Activated CD8-positive, alpha-beta memory T cell treated with anti-CD3 and anti-CD28 coated beads, Interleukin-2, amount 50 U/mL, for 4 hours (primary cell): ENCODE data around the gene CST3.
"Not testable (repeated sequence)": the region's sequence is repeated elsewhere in the genome, so short reads cannot be mapped to it uniquely, and the experiment has no call there.

ENCODE experiments used
- DNase-seq: peaks from one replicate; pipeline ENCODE4 v3.0.0-alpha.2; 2020

The CST3 gene, protein sequence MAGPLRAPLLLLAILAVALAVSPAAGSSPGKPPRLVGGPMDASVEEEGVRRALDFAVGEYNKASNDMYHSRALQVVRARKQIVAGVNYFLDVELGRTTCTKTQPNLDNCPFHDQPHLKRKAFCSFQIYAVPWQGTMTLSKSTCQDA

DNA sequence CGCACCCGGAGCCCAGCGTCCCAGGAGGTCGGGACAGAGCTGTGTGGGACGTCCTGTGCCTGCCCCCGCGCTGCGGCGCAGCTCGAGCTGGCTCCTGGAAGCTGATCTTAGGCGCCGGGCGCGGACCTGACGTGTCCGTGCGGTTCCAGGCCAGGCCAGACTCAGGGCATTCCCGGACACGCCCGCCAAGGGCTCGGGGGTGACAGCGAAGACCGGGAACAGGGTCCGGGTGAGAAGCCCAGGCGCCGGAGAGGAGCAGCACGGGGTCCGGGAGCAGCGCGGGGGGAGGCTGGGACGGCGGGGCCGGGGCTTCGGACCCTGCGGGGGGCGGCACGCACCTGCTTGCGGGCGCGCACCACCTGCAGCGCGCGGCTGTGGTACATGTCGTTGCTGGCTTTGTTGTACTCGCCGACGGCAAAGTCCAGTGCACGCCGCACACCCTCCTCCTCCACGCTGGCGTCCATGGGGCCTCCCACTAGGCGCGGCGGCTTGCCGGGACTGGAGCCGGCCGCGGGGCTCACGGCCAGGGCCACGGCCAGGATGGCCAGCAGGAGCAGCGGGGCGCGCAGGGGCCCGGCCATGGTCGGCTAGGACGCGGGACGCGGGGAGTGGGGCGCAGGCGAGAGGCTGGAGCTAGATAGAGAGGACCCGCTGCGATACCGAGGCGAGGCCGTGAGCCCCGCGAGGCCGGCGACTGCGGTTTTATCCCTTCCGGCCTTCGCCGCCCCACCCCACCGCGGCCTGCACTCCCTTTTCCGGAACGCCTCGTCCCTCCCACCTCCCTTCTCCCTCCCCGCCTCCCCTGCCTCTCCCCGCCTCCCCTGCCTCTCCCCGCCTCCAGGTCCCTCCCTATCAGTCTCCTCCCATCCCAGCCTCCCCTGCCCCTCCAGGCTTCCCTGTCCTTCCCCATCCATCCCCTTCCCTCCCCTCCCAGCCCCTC lies at the start of gene CST3:
TSS of gene CST3 (minus strand) at position 674 of the 940 bp plus-strand sequence. CDS start at position 581, 93 bp downstream.
- DNase-seq: no peak

DNA sequence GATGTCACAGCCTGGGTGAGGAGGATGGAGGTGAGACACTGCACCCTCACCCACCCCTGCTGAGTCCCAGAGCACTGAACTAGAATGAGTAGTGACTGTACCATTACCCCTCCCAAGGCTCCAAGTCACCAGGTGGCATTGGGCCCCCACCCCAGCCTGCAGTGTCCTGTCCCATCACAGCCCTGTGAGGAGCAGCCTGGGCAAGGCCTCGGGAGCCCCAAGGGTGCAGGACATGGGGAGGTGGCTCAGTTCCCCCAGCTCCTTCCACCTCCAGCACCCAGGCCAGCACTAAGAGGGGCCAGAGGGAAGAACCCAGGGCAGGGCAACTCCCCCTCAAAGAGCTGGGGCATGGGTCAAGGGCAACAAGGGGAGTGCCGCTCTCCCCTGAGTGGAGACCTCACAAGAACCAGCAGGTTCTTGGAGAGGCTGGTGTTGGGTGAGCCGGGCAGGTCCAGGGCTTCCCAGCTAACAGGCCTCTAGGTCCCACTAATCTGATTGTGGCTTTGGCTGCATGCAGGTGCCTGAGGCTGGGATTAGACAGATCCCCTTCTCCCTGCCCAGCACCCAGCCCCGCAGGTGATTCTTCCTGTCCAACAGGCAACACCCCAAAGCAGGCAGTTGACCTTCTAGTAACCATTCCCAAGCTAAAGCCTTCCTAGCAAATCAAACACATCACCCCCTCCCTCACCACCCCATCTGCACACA lies 48.4 kb upstream of the CST3 start:
- DNase-seq: no peak

DNA sequence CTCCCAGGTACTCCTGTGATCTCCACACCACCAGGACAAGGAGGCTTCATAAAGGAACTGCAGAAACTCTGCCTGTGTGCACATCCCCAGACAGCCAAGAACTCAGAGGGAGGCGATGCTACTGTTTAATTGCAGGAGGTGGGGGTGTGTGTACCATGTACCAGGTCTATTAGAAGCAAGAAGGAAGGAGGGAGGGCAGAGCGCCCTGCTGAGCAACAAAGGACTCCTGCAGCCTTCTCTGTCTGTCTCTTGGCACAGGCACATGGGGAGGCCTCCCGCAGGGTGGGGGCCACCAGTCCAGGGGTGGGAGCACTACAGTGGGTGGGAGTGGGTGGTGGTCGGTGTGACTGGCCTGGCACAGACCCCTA lies 47.8 kb upstream of the CST3 start:
- DNase-seq: not testable (repeated sequence)

DNA sequence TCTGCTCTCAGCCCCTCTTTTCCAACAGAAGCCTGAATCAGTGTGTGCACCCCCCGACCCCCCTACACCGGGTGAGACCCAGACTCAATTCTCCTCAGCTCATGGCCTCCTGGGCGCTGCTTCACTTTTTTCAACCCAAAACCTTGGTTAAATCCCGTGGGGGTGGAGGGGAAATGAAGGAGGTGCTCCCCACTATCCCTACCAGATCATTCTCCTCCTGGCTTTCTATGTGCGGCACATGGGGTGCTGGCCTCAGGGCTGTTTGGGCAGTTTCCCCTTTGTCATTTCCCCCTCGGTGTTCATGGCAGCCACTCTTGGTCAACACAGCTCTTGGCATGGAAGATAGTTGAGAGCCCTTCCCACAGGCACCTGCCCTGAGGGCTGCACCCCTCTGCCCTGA lies 46.5 kb upstream of the CST3 start:
- DNase-seq: no peak

DNA sequence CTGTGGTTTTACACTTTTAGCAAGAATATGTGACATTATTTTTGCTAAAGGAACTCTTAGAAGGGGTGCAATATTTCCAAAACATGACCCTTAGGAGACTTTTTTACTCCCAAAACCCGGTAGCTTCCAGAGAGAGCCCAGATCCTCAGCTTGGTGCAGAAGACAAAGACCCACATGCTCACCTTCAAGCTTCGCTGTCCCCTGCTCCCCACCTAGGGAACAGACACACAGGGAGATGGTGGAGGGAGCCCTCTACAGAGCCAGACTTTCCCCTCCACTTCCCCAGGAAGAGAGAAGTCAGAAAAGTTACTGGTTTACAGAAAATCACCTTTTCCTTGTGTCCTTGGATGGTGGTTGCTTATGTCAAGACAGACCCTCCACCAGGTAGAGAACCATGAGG lies 46.1 kb upstream of the CST3 start:
- no peak for DNase-seq

DNA sequence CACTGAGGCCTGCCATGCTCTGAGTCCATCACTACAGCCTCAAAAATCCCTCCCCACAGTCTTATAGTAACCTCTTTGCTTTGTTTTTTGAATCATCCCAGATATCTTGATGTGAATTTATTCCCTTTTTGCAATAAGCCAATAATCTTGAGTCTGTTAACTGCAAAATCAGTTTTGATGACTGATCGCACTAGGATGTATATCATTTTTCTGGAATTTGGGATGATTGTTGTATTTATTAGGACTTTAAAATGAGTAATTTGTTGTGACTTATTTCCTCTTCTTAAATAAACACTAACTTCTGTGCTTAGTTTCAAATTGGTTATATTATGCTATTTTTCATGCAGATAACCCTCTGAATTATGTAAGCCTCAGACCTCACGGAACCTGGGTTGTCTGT lies 45.5 kb upstream of the CST3 start:
- DNase-seq: no peak

DNA sequence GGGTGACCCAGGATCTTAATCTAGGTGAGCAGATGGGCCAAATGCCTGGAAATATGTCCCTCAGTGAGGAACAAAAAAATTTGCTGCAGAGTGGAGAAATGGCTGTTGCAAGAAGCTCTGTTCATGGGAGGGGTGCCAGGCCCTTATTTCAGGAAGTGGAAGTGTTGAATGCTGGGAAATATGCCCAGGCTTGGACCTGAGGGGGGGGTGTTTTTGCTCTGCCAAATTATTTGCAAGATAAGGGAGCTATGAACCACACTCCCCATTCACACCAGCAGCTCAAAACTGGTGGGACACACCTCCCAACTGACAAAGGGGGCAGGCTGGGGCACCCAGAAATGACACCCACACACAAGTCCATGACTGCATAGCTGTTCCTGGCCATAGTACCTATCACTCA lies 42.4 kb upstream of the CST3 start:
- no peak for DNase-seq

DNA sequence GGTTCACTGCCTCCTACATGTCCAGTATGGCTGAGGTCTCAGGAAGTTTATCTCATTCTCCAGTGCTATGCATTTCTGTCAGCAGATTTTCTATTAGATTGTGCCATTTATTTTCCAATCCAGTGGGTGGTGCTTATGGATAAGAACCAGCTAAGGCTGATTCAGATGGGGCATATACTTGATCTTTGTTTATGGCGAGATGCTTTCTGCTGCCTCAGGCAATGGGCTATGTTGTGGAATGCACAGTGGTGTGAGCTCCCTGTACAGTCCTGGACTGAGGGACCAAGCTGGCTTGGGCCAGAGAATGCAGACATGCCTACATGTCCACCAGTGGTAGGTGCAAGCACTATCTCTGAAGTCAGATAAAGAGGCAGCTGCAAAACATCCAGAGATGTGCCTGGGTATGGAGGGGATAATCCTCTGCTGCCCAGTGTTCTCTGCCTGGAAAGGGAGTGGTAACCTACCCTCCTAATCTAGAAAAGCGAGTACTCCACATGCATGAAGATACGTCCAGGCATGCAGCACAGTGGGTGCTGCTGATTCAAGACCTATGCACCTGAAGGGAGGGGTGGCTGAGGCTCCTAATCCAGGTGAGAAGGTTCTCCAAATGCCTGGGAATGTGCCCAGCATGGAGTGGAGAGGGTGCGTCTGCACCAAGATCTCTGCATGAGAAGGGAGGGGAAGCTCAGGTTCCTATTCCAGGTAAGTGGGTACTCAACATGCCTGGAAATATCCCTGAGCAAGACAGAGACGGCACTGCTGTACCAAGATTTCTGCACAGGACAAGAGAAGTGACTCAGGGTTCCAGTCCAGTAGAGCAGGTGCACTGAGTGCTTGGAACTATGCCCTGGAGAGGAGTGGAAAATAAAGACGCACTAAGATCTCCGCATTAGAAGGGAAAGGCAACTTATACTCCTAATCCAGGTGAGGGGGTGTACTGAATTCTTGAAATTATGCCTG lies 41.7 kb upstream of the CST3 start:
- DNase-seq: no peak

DNA sequence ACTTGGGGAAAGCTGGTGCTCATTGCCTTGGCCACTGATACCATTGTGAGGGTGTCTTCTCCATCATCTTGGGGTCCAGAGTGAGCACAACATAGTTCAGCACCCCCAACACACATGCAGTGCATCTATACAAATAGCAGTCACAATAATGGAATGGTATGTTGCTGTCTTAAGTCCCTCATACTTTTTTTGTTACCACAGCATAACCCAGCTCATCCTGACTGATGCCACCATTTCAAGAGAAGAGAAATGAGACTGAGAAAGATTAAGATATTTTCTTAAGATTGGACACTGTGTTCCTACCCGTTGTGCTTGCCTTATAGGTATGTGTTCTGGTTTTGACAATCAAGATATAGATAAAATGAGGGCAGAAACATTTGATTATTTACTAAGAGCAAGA lies 35.5 kb upstream of the CST3 start:
- no peak for DNase-seq

DNA sequence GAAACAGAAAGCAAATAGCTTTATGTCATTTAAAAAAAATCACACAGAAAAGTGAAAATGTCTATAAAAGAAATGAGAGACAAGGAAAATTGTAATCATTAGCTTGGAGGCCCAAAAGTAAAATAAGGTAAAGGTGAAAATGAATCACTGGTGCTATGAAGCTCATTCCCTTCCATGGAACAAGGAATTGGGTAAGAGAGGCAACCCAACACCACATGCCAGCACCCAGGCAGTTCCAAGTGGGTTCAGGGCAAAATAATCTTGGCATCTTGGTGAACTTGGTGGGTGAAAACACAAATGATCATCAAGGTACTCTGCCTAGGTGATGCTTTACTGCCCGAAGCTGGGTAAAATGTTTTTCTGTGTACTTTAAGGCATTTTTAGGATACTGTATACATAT lies 34.4 kb upstream of the CST3 start:
- DNase-seq: no peak

DNA sequence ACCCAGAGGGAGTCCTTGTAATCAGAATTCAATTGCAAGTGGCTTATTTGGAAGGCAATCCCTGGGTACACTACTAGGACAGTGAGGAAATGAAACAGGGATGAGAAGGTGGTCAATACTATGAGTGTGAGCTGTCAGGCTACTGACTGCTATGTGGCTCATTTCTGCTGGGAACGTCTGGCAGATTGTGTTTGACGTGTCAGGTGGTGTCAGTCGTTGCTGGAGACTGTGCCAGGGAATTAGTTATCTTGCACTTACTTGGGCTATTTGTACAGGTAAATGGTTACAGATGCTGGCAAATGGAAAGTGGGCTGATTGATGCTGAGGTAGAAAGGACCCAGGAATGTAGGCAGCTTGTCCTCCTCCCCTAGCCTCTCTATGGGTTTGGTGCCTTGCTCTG lies 33.7 kb upstream of the CST3 start:
- DNase-seq: no peak

DNA sequence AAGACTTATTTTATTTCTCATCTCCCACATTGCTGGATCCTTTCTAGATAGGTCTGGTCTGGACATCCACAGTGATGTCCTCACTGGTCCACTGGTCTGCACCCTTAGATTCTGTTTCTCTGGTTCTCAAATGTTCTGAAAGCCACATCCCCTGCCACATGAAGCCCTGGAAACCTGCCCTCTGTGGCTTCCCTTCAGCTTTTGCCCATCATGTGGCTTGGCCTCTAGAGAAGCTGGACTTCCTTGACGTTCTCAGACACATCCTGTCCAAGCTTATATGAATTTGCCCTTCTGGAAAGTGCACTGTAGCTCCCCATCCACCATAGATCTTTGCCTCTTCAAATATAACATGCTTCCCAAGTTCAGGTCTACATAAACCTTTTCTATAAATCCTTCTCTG lies 32.6 kb upstream of the CST3 start:
- no peak for DNase-seq

DNA sequence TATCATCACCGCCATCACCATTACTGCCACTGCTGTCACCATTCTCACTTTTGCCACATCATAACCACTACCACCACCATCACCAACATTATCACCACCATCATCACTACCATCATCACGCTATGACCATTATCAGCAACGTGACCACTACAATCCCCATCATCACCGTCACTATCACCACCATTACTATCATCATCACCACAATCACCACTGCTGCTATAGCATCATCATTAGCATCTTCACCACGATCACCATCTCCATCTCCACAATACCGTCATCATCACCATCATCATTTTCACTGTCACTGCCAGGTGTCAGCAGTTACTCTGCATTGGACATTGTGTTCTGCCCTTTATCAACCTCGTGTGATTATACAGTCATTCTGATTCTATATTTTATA lies 32.1 kb upstream of the CST3 start:
- DNase-seq: no peak

DNA sequence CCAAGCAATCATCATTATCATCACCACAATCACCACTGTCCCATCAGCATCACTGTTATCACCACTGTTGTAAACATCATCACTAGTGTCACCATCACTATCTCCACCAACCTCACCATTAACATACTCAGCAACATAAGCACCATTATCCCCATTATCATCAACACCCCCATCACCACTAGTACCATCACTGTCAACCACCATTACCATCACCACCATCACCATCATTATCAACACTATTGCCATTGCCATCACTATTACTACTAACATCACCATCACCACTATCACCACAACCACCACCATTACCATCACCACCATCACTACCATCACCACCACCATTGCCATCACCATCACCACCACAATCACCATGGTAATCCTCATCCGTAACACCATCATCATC lies 31.6 kb upstream of the CST3 start:
- DNase-seq: no peak

DNA sequence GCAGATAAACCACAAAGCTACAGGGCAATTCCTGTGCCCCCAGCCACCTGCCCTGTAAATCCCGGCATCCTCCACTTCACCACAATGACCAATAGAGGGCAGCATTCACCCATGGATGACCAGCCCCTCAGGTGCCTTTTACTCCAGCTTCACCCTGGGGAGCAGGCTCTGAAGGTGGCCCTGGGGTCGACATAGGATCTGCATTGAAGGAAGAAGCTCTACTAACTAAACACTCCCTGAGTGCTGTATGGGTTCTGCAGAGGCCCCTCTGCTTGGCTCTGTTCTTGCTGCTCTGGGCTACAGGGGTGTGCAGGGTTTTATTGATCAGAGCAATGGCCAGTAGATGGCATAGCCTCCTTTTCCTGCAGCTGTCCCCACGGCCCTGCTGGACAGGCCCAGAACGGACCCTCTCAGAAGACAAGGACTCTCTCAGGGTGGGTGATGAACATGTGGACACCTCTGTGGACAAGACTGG lies 30.8 kb upstream of the CST3 start:
- no peak for DNase-seq

DNA sequence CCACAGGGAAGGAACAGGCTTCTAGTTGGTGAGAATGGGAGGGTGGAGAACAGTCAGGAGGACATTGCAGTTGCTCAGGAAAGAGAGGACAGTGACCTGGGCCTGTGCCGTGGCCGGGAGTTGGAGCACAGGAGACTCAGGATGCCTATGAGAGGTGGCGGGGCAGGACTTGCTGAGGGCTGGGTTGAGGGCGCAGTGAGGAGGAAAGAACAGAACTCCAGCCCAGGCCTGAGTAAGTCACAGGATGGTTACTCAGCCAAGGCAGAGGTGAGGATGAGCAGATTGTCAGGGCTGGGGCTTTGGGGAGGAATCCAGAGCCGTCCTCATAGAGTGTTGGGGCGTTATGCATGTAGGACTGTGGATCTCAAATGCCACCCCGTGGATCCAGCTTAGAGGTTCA lies 29.9 kb upstream of the CST3 start:
- DNase-seq: no peak

DNA sequence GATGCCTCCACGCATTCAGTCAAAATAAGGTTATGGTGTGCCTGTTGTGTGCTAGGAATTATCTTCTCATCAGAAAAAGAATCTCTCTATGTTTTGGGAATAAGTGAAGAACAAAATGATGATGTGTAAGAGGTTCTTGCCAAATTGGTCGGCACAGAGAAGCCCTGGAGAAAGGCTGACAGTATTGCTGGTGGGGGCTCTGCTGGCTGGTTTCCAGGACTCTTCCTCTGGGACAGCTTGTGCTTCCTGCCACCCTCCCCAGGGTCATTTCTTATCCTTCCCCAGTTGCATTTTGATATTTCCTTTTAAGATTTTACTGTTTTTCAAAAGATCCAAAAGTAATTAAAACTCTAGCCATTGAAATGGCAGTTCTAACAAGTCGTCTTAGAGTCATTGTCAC lies 28.9 kb upstream of the CST3 start:
- DNase-seq: no peak

DNA sequence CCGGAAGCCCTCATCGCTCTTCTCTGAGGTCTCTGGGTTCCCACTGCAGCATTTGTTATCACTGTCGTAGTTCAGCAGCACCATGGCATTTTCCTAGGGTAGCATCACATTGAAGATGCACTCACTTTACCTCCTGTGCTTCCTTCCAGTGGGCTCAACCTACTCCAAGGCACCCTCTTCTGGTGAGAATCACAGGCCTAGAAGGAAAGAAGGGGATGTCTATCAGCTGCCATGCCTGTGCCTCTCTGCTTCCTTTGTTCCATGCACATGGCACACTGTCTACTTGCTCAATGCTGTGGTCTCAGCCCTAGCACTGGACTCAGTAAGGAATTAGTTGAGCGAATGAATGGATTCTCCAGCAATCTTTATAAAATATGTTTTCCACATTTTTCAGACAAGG lies 28.4 kb upstream of the CST3 start:
- DNase-seq: no peak

DNA sequence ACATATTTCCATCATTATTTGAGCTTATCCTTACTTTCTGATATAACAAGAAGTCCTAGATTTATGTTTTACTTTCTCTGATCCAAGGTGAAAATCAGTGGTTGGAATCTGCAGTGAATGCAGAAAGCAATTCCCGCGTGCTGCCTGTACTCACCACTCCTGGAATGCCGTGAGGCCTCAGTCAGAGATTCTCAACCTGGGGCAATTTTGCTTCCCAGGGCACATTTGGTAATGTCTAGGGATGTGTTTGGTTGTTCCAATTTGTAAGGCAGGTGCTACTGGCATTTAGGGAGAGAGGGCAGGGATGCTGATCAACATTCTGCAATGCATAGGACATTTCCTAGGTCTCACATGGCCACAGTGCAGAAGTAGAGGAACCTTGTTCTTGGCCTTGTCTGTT lies 27.2 kb upstream of the CST3 start:
- no peak for DNase-seq

DNA sequence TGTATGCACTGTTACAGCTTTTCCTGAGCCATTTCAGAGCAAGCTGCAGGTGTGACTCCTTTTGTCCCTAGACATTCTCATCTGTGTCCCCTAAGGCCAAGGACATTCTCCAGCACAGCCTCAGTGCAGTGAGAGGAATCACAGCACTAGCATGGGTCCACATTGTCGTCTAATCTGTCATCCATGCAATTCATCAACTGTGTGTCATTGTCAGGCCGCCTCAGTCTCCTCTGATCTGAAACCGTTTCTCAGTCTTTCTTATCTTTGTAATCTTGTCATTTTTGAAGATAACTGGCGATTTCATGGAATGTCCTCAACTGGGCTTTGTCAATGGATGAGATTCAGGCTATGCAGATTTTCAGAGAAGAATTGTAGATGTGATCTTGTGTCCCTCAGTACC lies 26.3 kb upstream of the CST3 start:
- DNase-seq: not testable (repeated sequence)

DNA sequence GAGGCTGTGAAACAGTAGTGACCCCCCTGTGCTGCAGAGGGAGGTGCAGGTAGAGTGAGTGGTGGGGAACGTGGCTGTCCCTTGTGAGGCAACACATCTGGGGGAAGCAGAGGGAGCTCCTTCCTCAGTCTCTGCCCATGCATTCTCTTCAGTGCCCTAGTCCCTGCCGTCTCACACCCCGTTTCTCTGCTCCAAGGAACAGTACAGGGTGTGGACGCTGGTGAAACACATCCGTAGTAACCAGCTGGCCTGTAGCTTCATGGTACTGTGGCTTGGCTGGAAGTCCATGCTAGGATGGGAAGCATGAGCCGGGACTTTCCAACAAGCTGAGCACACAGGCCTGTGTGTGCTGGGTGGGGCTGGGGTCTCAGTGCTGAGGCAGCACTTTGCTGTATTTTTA lies 25.4 kb upstream of the CST3 start:
- no peak for DNase-seq

DNA sequence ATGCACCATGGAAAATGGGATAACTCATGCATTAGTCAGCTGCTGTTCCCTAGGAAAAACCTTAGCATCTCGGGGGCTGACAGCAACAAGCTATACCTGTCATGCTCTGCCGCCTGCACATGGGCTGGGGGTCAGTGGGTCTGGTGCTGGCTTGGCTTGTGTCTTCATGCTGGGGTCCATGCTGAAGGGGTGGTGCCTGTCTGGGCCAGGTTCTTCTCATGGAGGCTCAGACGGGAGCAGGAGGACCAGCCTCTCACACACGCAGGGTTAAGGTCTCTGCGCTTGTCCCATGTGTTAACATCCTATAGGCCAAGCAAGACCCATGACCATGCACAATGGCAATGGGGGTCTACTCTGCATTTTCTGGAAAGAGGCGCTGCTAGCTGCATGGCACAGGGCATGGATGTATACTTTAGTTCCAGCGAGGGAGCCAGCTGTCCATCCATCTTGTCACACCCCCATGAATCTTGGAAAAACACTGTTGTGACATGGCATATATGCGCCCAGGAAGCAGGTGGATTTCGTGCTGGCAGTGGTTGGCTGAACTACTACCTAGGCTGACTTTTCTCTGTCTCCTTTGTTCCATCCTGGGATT lies 24.6 kb upstream of the CST3 start:
- no peak for DNase-seq
